Neural cell (in vitro differentiated cells): ENCODE measurements around the gene DDX41. TPM values are rescaled to one million over a fixed set of nuclear protein-coding genes. Genes with fewer than 3 reads are reported as not detected.

Experiments
- H2AFZ ChIP-seq: fragments of 200-600, 300-800 bp; sonication (generic), shearing (Covaris generic); 2 replicates; pipeline ENCODE4 v1.6.0; 2014; ENCODE audit warnings: low read depth, mild to moderate bottlenecking, antibody characterized with exemption, low read length, moderate library complexity
- H3F3A ChIP-seq: fragments of 200-600 bp; shearing (Covaris generic); 2 replicates; pipeline ENCODE4 v1.6.1; 2016; ENCODE audit warnings: mild to moderate bottlenecking, moderate library complexity, mixed read lengths, antibody characterized with exemption, low read length; ENCODE audit not compliant: insufficient read depth, poor library complexity, severe bottlenecking
- H3K27ac ChIP-seq: fragments of 200-600, 300-800 bp; sonication (generic), shearing (Covaris generic); 2 replicates; pipeline ENCODE4 v1.5.1; 2014; ENCODE audit warnings: mild to moderate bottlenecking, low read length, moderate library complexity
- H3K27me3 ChIP-seq: fragments of 300-800, 200-600 bp; sonication (generic), shearing (Covaris generic); 2 replicates; pipeline ENCODE4 v1.6.0; 2014; ENCODE audit warnings: mild to moderate bottlenecking, low read depth, low read length, moderate library complexity; ENCODE audit not compliant: insufficient read depth
- H3K36me3 ChIP-seq: fragments of 300-800, 200-600 bp; sonication (generic), shearing (Covaris generic); 2 replicates; pipeline ENCODE4 v1.5.1; 2014; ENCODE audit warnings: mild to moderate bottlenecking, antibody characterized with exemption, low read length, moderate library complexity; ENCODE audit not compliant: insufficient read depth
- H3K4me2 ChIP-seq: fragments of 300-800, 200-600 bp; sonication (generic), shearing (Covaris generic); 2 replicates; pipeline ENCODE4 v1.6.0; 2014; ENCODE audit warnings: mild to moderate bottlenecking, low read length
- H3K4me3 ChIP-seq: fragments of 300-800, 200-600 bp; sonication (generic), shearing (Covaris generic); 2 replicates; pipeline ENCODE4 v1.5.1; 2014; ENCODE audit warnings: mild to moderate bottlenecking, low read length, moderate library complexity
- H3K79me2 ChIP-seq: fragments of 200-600 bp; shearing (Covaris generic); replicated peaks from 2 replicates; pipeline ENCODE4 v1.6.0; 2014; ENCODE audit warnings: mild to moderate bottlenecking, low read length, moderate library complexity; ENCODE audit not compliant: insufficient read depth
- H3K9ac ChIP-seq: fragments of 300-800, 200-600 bp; sonication (generic), shearing (Covaris generic); 2 replicates; pipeline ENCODE4 v1.6.1; 2016; ENCODE audit warnings: mild to moderate bottlenecking, low read length, mixed read lengths
- H3K9me2 ChIP-seq: fragments of 200-600 bp; shearing (Covaris generic); 2 replicates; pipeline ENCODE4 v1.6.1; 2016; ENCODE audit warnings: mild to moderate bottlenecking, low read length, mixed read lengths; ENCODE audit not compliant: insufficient read depth
- H3K9me3 ChIP-seq: fragments of 200-600, 300-800 bp; sonication (generic), shearing (Covaris generic); 2 replicates; pipeline ENCODE4 v1.6.1; 2016; ENCODE audit warnings: mild to moderate bottlenecking, mixed run types, low read length, moderate library complexity, mixed read lengths
- H4K20me1 ChIP-seq: fragments of 200-600 bp; shearing (Covaris generic); 2 replicates; pipeline ENCODE4 v1.6.1; 2016; ENCODE audit warnings: mild to moderate bottlenecking, mixed run types; ENCODE audit not compliant: insufficient read depth
- CTCF ChIP-seq: fragments of 450-650 bp; IDR thresholded peaks from 2 replicates; pipeline ENCODE4 v1.5.1; 2014; ENCODE audit warnings: antibody characterized with exemption, mild to moderate bottlenecking, moderate library complexity; ENCODE audit not compliant: poor library complexity, severe bottlenecking
- EP300 ChIP-seq: fragments of 450-650 bp; conservative IDR thresholded peaks from 2 replicates; pipeline ENCODE4 v1.6.1; 2014; ENCODE audit warnings: antibody characterized with exemption, mild to moderate bottlenecking, moderate library complexity; ENCODE audit not compliant: poor library complexity, severe bottlenecking
- EZH2 ChIP-seq: fragments of 200-600, 300-800 bp; shearing (Covaris generic), sonication (generic); IDR thresholded peaks from 2 replicates; pipeline ENCODE4 v1.6.1; 2014; ENCODE audit warnings: antibody characterized with exemption, low read length, borderline replicate concordance, mild to moderate bottlenecking; ENCODE audit not compliant: insufficient read depth, poor library complexity, severe bottlenecking
- MXI1 ChIP-seq: fragments of 450-650 bp; conservative IDR thresholded peaks from 2 replicates; pipeline ENCODE4 v1.6.1; 2014; ENCODE audit warnings: antibody characterized with exemption, mild to moderate bottlenecking; ENCODE audit not compliant: poor library complexity, severe bottlenecking
- POLR2AphosphoS5 ChIP-seq: IDR thresholded peaks from 2 replicates; pipeline ENCODE4 v1.6.1; 2012
- RAD21 ChIP-seq: fragments of 450-650 bp; conservative IDR thresholded peaks from 2 replicates; pipeline ENCODE4 v1.6.1; 2014; ENCODE audit warnings: antibody characterized with exemption, mild to moderate bottlenecking, moderate library complexity
- REST ChIP-seq: IDR thresholded peaks from 2 replicates; pipeline ENCODE4 v1.6.1; 2012; ENCODE audit warnings: borderline replicate concordance
- SMC3 ChIP-seq: fragments of 450-650 bp; conservative IDR thresholded peaks from 2 replicates; pipeline ENCODE4 v1.6.1; 2014; ENCODE audit warnings: antibody characterized with exemption, mild to moderate bottlenecking, moderate library complexity; ENCODE audit not compliant: poor library complexity
- TAF1 ChIP-seq: IDR thresholded peaks from 2 replicates; pipeline ENCODE4 v1.6.1; 2012; ENCODE audit warnings: low read depth
- polyA plus RNA-seq: library from polyadenylated mRNA; depleted of rRNA; stranded (reverse); fragments of >200 nt; gene quantifications from 2 replicates; pipeline ENCODE4 v1.2.3, GENCODE V29; 2014

The DDX41 gene
- polyA plus RNA-seq, 1 donor from 2014 or later = 113 TPM

- Histone ChIP-seq H3K27ac (no peak overlapping the region), H3K9me3 (no peaks in the 10 kb centered on the region), H3K36me3 (peaks cover 14% of the 10 kb centered on the region), H3F3A (peaks cover 4% of the 10 kb centered on the region), H3K9ac (no peak overlapping the region), H3K4me2 (no peak overlapping the region), H3K4me3 (no peak overlapping the region), H3K27me3 (no peaks in the 10 kb centered on the region), H2AFZ (no peak overlapping the region), H3K79me2 (peaks cover 68% of the 10 kb centered on the region), H4K20me1 (peaks cover 37% of the 10 kb centered on the region), H3K9me2 (no peaks in the 10 kb centered on the region)
- TF ChIP-seq RAD21 (no peak), POLR2AphosphoS5 (peak; percentile 24)
These were observed 49.9 kb downstream of the DDX41 start for GRCh38 chr5:177466861-177467260.

- Histone ChIP-seq H3K36me3 (peaks cover 14% of the 10 kb centered on the region), H3K9ac (no peak overlapping the region), H3K27me3 (no peaks in the 10 kb centered on the region), H3K9me3 (no peaks in the 10 kb centered on the region), H3F3A (peaks cover 1% of the 10 kb centered on the region), H3K4me3 (no peak overlapping the region), H3K9me2 (no peaks in the 10 kb centered on the region), H3K79me2 (peaks cover 49% of the 10 kb centered on the region), H2AFZ (no peak overlapping the region), H4K20me1 (peaks cover 28% of the 10 kb centered on the region), H3K4me2 (no peak overlapping the region), H3K27ac (no peak overlapping the region)
- TF ChIP-seq EZH2 = no peak
- no peak for TF ChIP-seq TAF1
- no peak for TF ChIP-seq POLR2AphosphoS5
- no peak for TF ChIP-seq RAD21
- no peak for TF ChIP-seq CTCF
- TF ChIP-seq EP300 = no peak
- no peak for TF ChIP-seq MXI1
- no peak for TF ChIP-seq REST
- no peak for TF ChIP-seq SMC3
These were observed 51.7 kb downstream of the DDX41 start for GRCh38 chr5:177465044-177465443.
